ENCODE data around the gene TTC8.
A peak's percentile ranks its signal among the peaks of the same experiment; 100 is the strongest.

TTC8 gene

DNA sequence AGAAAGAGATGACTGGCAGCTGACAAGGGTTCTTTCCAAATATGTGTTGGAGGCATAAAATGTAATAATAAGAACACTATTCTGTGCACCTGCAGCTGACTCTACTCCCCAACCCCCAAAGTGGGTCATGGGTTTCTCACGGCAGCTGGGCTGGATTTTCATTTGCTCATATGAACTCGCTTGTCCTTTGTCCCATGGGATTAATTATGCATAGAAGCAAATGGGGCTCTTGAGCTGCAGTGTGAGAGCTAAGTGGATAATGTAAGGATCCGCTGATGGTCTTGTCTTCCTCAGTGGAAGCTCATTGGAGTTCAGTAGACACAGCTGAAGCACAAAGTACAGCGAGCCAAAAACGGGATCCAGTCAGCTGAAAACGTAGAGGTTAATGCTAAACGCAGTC is 46.3 kb downstream of the TTC8 start:
- DNase-seq = no peak

DNA sequence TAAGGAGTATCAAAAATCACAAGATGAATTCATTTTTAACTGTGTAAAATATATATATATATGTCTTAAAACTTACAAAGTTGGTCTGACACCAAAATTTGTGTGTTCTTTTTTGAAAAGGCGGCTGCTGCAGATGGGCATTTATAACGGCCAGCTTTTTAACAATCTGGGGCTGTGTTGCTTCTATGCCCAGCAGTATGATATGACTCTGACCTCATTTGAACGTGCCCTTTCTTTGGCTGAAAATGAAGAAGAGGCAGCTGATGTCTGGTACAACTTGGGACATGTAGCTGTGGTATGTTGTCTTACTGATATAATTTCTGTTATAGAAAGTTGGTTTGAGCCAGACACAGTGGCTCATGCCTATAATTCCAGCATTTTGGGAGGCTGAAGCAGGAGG is 47.0 kb downstream of the TTC8 start:
- no peak for DNase-seq

DNA sequence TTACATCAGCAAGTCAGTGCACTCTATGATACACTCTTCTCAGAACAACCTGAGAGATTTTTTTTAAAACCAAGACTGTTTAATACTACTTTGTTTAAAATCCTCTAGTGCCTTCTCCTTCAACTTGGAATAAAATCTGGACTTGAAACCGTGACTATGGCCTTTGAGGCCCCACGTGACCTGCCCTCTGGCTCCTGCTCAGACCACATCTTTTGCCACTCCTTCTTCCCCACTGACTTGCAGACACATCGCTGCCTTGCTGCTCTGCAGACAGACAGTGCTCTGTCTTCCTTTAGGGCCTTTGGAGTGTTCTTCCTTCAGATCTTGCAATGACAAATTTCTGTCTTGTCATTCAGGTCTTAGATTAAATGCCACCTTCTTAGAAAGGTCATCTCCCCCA is 48.5 kb downstream of the TTC8 start:
- DNase-seq = no peak

DNA sequence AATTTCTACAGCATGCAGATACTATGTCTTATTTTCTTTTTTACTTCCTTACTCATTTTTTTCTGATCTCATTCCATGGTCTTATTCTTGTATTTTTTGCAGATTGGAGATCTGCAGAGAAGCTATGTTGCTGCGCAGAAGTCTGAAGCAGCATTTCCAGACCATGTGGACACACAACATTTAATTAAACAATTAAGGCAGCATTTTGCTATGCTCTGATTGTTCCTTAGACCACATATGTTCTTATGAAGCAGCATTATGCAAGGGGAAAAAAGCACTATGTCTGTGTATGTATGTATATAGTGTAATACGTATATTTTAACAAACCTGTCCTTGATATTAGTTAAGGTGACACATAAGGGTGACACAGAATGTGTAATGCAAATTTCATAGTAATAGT is 52.7 kb downstream of the TTC8 start:
- DNase-seq = no peak

DNA sequence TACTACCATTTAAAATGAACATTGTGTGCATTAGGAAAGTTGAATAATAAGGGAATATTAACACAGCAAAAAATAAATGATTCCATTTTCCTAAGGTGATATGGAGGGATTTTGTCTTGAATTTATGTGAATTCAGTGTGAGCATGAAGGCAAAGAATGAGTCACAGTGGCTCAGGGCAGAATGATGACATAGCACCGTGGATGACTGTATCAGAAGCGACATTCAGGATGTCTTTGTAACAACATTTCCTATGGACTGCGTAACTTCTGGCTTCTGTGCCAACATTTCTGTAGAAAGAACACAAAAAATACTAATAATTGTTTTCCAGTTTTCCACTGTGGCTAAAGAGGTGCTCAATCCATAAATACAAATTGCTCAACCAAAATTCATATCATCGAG is 54.6 kb downstream of the TTC8 start:
- peak; percentile 15 for DNase-seq

DNA sequence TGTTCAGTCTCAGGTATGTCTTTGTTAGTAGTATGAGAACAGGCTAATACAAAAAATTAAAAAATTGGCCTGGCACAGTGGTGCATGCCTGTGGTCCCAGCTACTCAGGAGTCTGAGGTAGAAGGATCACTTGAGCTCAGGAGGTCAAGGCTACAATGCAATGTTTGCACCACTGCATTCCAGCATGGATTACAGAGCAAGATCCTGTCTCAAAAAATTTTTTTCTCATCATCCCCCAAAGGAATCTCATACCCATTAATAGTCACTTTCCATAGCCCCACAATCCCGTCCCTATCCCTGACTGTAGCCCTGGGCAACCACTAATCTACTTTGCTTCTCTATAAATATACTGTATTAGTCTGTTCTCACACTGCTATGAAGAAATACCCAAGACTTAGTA is 57.8 kb downstream of the TTC8 start:
- DNase-seq = no peak

DNA sequence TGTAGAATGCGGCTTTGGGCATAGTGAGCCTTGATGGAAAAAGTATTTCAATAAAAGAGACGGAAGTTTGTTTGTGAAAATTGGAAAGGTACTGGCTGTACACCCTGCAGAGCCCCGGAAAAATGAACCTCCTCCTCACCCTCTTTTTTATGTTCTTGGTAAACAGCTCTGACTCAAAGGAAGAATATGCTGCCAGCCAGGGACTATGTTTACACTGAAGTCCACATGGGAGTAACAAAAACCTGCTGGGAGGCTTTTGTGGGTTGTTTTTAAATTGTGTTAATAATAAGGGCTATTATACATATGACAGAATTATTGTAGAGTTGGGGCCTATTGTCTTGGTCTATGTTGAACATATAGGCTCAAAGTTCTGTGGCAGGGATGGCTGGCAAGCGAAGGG is 70.7 kb downstream of the TTC8 start:
- no peak for DNase-seq

DNA sequence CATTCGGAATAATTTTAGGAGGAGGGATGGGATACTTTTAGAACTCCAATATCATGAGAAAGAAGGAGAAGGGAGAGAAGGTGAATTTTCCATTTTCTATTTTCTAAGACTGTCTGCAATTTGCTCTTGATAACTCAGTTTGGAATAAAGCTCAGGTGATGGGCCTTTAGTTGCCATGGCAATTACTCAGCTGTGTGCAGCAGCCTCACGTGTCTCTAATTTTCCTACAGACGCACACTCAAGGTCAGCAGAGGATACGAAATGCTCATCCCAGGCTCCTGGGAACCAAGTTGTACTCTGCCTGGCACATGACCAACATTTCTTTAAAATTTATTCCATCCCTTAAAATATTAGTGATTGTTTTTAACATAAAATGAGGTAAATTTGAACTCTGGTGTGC is 76.7 kb downstream of the TTC8 start:
- DNase-seq = no peak

DNA sequence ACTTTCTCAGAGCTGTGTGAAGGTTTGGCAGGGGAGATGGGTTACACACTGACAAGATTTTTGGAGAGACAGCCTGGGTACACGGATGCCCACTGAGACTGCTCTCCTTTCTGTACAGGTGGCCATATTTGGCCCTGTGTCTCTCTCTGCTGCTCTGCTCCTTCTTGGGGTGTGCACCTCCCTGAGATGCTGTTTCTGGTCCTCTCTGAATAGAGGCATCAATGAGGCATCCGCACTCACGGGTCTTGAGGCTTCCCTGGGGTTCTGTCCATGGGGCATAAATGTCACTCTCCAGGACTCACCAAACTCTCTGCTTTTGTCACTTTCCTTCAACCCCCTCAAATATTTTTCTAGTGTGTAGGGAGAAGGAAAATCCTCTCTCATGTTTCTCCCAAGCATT is 77.5 kb downstream of the TTC8 start:
- no peak for DNase-seq

DNA sequence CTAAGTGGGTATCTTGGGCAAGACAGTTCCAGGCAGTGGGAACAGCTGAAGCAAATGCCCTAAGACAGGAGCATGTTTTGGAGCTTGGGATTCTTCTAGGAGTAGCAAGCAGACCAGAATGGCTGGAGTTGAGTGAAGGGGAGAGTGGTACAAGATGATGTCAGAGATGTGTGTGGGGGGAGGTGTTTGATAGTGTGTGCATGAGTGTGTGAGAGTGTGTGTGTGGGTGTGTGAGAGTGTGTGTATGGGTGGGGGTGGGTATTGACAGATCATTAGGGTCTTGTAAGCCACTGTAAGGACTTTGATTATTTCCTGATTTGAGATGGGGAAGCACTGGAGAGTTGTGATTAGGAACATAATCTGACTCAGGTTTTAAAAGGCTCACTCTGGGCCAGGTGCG is 78.4 kb downstream of the TTC8 start:
- DNase-seq = no peak

DNA sequence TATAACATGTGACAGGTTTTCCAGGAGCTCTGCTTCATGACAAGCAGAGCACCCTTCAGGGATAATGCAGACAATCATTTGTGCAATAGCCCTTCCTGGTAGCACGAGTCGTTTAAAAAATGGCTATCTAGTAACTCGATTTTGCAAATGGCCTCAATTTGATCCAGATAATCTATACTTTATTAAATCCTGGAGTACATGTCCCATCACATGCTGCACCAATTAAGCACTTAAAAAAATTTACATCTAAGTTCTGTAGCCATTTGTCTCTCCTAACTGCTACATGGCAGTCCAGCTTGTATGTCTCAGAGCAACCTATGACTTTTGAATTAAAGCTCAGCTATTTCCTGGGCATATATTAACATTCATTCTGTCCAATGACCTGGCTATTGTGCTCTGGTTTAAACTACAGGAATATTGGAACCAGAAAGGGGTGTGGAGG is 79.8 kb downstream of the TTC8 start:
- no peak for DNase-seq

DNA sequence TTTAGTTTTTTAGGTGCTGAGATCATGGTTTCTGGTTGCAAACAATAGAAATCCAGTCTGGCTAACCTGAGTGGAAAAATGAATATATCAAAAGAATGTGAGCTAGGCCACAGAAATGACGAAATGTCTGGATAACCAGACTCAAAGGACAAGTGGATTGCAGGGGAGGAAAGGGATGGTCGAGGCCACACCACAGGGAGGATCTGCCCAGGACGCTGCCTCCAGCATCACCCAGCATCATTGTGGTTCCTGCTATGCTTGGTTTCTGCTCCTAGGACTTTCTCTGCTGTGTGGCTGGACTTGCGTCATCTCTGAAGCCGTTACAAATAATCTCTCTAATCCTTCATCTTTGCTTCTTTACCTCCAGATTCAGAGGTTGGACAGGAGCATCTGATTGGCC is 80.4 kb downstream of the TTC8 start:
- no peak for DNase-seq

DNA sequence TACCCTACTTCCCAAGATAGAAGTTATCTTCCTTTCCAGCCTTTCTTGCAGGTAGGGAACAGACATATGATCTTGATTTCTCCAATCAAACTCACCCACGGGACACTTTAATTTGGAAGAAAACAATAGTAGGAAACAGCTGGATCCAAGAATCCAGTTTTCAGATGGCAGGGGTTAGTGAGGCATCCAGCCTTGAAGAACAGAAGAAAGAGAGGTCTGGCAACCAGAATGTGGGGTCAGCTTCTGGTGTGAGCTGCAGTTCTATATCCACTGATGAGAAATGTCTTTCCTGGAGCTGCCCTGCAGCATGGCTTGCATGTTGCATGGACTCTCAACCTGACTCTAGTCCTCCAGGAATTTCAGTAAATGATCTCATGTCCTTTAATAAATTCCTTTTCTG is 83.8 kb downstream of the TTC8 start:
- no peak for DNase-seq

DNA sequence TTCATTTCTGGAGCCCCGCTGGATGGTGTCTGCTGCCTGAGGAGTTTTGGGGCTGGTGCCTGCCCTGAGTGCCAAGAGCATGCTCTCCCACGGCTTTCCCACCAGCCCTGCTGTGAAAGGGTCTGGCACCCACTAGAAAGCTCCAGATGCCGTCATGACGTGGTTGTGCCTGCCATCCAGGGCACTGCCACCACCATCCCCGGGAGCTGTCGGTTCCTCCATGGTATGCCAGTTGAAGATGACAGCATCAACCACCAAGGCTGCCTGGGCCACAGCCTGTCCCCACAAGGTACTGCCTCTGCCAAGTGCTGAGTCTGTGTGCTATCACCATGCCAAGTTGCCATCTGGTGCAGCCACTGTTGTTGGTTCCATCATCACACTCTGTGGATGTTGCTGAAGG is 85.9 kb downstream of the TTC8 start:
- DNase-seq = no peak

DNA sequence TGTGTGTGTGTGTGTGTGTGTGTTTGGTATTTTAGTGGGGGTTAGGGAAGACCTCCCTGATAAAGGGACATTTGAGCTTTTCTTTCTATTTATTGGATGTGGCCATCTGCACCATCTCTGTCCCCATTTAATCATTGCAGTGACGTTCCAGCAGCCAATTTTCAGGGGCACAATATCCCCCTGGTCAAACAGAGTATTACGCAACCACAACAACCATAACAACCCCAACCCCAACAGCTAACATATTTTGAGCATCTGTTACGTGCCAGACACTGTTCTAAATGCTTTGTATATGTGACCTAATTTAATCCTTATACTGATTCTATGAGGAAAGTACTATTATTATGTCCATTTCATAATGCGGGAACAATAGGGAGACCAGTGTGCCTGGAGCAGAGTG is 87.4 kb downstream of the TTC8 start:
- DNase-seq = no peak

DNA sequence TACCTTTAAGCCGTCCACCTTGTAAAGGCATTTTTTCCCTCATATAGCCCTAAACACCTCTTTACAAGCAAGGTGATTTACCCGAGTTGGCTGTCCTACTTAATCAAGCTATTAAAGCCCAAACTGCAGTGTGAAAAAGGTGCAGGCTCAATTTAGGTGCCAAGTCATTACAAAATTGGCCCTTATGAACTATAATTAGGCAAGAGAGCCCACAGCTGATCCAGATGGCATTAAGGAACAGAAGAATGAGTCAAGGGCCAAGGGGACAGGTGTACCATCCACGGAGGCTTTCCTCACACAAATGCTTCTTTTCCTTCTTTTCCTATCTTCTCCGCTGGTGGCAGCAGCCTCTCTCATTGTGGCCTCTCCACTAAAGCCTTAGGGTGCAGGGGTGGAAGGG is 90.5 kb downstream of the TTC8 start:
- DNase-seq = no peak

DNA sequence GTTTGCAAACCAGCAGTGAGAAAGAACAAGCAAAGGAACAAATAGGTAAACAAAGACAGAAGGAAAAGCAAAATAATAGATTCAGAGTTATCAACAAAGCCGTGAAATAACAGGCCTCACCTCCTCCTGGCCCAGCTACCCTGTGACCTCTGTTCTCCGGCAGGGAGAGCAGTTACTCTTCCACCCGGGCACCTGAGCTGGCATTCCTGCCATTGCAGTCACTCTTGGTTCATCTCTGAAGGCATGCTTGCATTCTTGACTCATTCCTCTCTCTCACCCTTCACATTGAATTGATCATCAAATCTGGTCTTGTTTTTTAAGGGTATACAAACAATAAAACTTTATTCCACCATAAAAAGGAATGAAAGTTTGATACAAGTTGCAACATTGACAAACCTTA is 95.1 kb downstream of the TTC8 start:
- DNase-seq = no peak

All from hematopoietic multipotent progenitor cell treated with erythropoietin and hydrocortisone succinate and interleukin-3 and kit ligand, for 4 days (in vitro differentiated cells).